ENCODE measurements around the gene KRTAP5-4. TPM values are rescaled to one million over a fixed set of nuclear protein-coding genes. Genes with fewer than 3 reads are reported as not detected.
A peak's percentile ranks its signal among the peaks of the same experiment; 100 is the strongest.

KRTAP5-4 gene
- total RNA-seq, 2 donors from 2014 or later = not detected

- intact Hi-C loops (cut with DNase I) = no loop called here
- TF ChIP-seq POLR2A (IDR thresholded peaks at IDR 0.05) = no peak
- TF ChIP-seq, protein P1, sequence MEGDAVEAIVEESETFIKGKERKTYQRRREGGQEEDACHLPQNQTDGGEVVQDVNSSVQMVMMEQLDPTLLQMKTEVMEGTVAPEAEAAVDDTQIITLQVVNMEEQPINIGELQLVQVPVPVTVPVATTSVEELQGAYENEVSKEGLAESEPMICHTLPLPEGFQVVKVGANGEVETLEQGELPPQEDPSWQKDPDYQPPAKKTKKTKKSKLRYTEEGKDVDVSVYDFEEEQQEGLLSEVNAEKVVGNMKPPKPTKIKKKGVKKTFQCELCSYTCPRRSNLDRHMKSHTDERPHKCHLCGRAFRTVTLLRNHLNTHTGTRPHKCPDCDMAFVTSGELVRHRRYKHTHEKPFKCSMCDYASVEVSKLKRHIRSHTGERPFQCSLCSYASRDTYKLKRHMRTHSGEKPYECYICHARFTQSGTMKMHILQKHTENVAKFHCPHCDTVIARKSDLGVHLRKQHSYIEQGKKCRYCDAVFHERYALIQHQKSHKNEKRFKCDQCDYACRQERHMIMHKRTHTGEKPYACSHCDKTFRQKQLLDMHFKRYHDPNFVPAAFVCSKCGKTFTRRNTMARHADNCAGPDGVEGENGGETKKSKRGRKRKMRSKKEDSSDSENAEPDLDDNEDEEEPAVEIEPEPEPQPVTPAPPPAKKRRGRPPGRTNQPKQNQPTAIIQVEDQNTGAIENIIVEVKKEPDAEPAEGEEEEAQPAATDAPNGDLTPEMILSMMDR (IDR thresholded peaks at IDR 0.05) = peak in 1 of 7 experiments; percentile 1
- H3K27ac ChIP-seq = peak overlapping the region; percentile 86 to 100 (median 94)
- ATAC-seq (peak; percentile 30), DNase-seq (peak; percentile 66 to 78 (median 71))
- WGBS, 2 donors = 1 to 4% methylated on average over 22 to 31 of the region's 37 CpGs
- no peaks in the 10 kb centered on the region for H3K9me3 ChIP-seq
- peak overlapping the region; percentile 13 to 84 for H3K4me3 ChIP-seq
- H3K27me3 ChIP-seq = no peaks in the 10 kb centered on the region
- H3K36me3 ChIP-seq (replicated peaks in 1 of 2; ENCODE audit: insufficient read depth in 1 of 2, low read depth in 2 of 2) = no peaks in the 10 kb centered on the region
- peaks cover 47% of the 10 kb centered on the region for H3K4me1 ChIP-seq
Observed at GRCh38 chr11:1573077-1573902, 48.6 kb downstream of the KRTAP5-4 start.

GRCh38 chr11:1572197-1573076, 49.5 kb downstream of the KRTAP5-4 start, which contains the start of gene DUSP8:
DUSP8 (minus strand) TSS chr11:1572271; CDS start chr11:1565826, 6,445 bp downstream.
- Histone ChIP-seq H3K9me3 (no peaks in the 10 kb centered on the region), H3K27me3 (no peaks in the 10 kb centered on the region), H3K27ac (peak within 1 kb of the TSS; percentile 86 to 100 (median 94)), H3K36me3 (replicated peaks in 1 of 2; ENCODE audit: insufficient read depth in 1 of 2, low read depth in 2 of 2) (no peaks in the 10 kb centered on the region), H3K4me3 (peak within 1 kb of the TSS; percentile 41 to 84), H3K4me1 (peaks cover 56% of the 10 kb centered on the region)
- WGBS, 2 donors = 0 to 1% methylated on average over 9 to 103 of the region's 124 CpGs
- DNase-seq (peak; percentile 95 to 97 (median 97)), ATAC-seq (peak; percentile 71)
- TF ChIP-seq, protein P1 (IDR thresholded peaks at IDR 0.05) = no peak
- TF ChIP-seq POLR2A (IDR thresholded peaks at IDR 0.05) = peak; percentile 44 to 78 (median 62)
- intact Hi-C loops (cut with DNase I) = no loop called here

GRCh38 chr11:1571760-1572196, 50.2 kb downstream of the KRTAP5-4 start:
- intact Hi-C loops (cut with DNase I) = no loop called here
- Histone ChIP-seq H3K4me3 (peak overlapping the region in 1 of 2 donors; percentile 26), H3K27ac (peak overlapping the region; percentile 72 to 88 (median 82)), H3K27me3 (no peaks in the 10 kb centered on the region), H3K36me3 (replicated peaks in 1 of 2; ENCODE audit: insufficient read depth in 1 of 2, low read depth in 2 of 2) (no peaks in the 10 kb centered on the region), H3K9me3 (no peaks in the 10 kb centered on the region), H3K4me1 (peaks cover 62% of the 10 kb centered on the region)
- WGBS, 2 donors = 0% methylated on average over 5 to 32 of the region's 91 CpGs
- no peak for ATAC-seq
- DNase-seq = no peak
- TF ChIP-seq, protein P1 (IDR thresholded peaks at IDR 0.05) = no peak
- TF ChIP-seq POLR2A (IDR thresholded peaks at IDR 0.05) = no peak

Other genes with a start within 250 kb of the KRTAP5-4 start
- 100 to 1,000 TPM in 1 of 2 donors, 10 to 100 TPM in 1; 67.5 to 113 TPM for gene BRSK2, start 232.2 kb downstream of the KRTAP5-4 start, total RNA-seq
- 10 to 100 TPM; 11.4 to 31.3 TPM for gene MOB2, start 135.4 kb downstream of the KRTAP5-4 start, total RNA-seq
- gene DUSP8, start 49.9 kb downstream of the KRTAP5-4 start, total RNA-seq = 10 to 100 TPM in 1 of 2 donors, 1 to 10 TPM in 1; 7.0 to 19.1 TPM
- not detected for gene KRTAP5-1, start 36.9 kb downstream of the KRTAP5-4 start, total RNA-seq
- not detected for gene KRTAP5-2, start 23.8 kb downstream of the KRTAP5-4 start, total RNA-seq
- not detected for gene KRTAP5-3, start 13.7 kb downstream of the KRTAP5-4 start, total RNA-seq
- gene KRTAP5-5, start 7.6 kb upstream of the KRTAP5-4 start, total RNA-seq = not detected
- not detected for gene KRTAP5-6, start 75.1 kb upstream of the KRTAP5-4 start, total RNA-seq
- under 1 TPM in 1 of 2 donors, not detected in 1; 0.26 TPM for gene IFITM10, start 128.5 kb upstream of the KRTAP5-4 start, total RNA-seq
- 100 to 1,000 TPM; 214 to 255 TPM for gene CTSD, start 141.8 kb upstream of the KRTAP5-4 start, total RNA-seq
- 10 to 100 TPM in 1 of 2 donors, 1 to 10 TPM in 1; 6.0 to 32.6 TPM for gene SYT8, start 212.9 kb upstream of the KRTAP5-4 start, total RNA-seq
- 1 to 10 TPM; 3.4 to 3.6 TPM for gene TNNI2, start 216.8 kb upstream of the KRTAP5-4 start, total RNA-seq
- 10 to 100 TPM in 1 of 2 donors, 1 to 10 TPM in 1; 9.9 to 11.5 TPM for gene LSP1, start 230.9 kb upstream of the KRTAP5-4 start, total RNA-seq